DOHH2 (cell line): ENCODE data around the gene RAPGEF1.

ENCODE experiments used
- H3F3A ChIP-seq: fragments of 200-600 bp; sonication (generic), shearing (Covaris generic); 2 replicates; pipeline ENCODE4 v1.6.0; 2016; ENCODE audit warnings: antibody characterized with exemption, mild to moderate bottlenecking; ENCODE audit not compliant: control insufficient read depth, insufficient read depth
- H3K27ac ChIP-seq: fragments of 200-600 bp; sonication (generic); 2 replicates; pipeline ENCODE4 v1.5.1; 2014; ENCODE audit warnings: low read depth, mild to moderate bottlenecking, low read length, moderate library complexity
- H3K27me3 ChIP-seq: fragments of 200-600 bp; sonication (generic); 2 replicates; pipeline ENCODE4 v1.6.1; 2014; ENCODE audit warnings: mild to moderate bottlenecking, low read length, mixed read lengths; ENCODE audit not compliant: control insufficient read depth
- H3K36me3 ChIP-seq: fragments of 200-600 bp; sonication (generic); 2 replicates; pipeline ENCODE4 v1.6.1; 2014; ENCODE audit warnings: mild to moderate bottlenecking, low read length, moderate library complexity, mixed read lengths; ENCODE audit not compliant: control insufficient read depth
- H3K4me1 ChIP-seq: fragments of 200-600 bp; sonication (generic); 2 replicates; pipeline ENCODE4 v1.6.1; 2014; ENCODE audit warnings: mild to moderate bottlenecking, low read length, mixed read lengths; ENCODE audit not compliant: control insufficient read depth
- H3K4me2 ChIP-seq: fragments of 200-600 bp; sonication (generic); 2 replicates; pipeline ENCODE4 v1.6.0; 2014; ENCODE audit warnings: mild to moderate bottlenecking, low read length, moderate library complexity
- H3K4me3 ChIP-seq: fragments of 200-600 bp; sonication (generic); 2 replicates; pipeline ENCODE4 v1.5.1; 2014; ENCODE audit warnings: mild to moderate bottlenecking, low read length, mixed read lengths
- H3K79me2 ChIP-seq: fragments of 200-600 bp; sonication (generic); 2 replicates; pipeline ENCODE4 v1.6.1; 2014; ENCODE audit warnings: mild to moderate bottlenecking, low read length, mixed read lengths; ENCODE audit not compliant: control insufficient read depth
- H3K9me2 ChIP-seq: fragments of 200-600 bp; sonication (generic); replicated peaks from 2 replicates; pipeline ENCODE4 v1.6.1; 2014; ENCODE audit warnings: mild to moderate bottlenecking, low read length, mixed read lengths; ENCODE audit not compliant: control insufficient read depth
- H3K9me3 ChIP-seq: fragments of 200-600 bp; sonication (generic); 2 replicates; pipeline ENCODE4 v1.6.1; 2014; ENCODE audit warnings: antibody characterized with exemption, low read length, mixed read lengths; ENCODE audit not compliant: control insufficient read depth, insufficient read depth
- H4K20me1 ChIP-seq: fragments of 200-600 bp; sonication (generic); 2 replicates; pipeline ENCODE4 v1.6.0; 2014; ENCODE audit warnings: low read depth, mild to moderate bottlenecking, antibody characterized with exemption, low read length, moderate library complexity; ENCODE audit not compliant: control insufficient read depth, insufficient read depth
- CTCF ChIP-seq: fragments of 200-600 bp; sonication (generic); IDR thresholded peaks from one replicate; pipeline ENCODE4 v1.5.1; 2014; ENCODE audit warnings: antibody characterized with exemption, mild to moderate bottlenecking, low read depth, low read length; ENCODE audit not compliant: poor library complexity, severe bottlenecking
- EZH2phosphoT487 ChIP-seq: fragments of 200-600 bp; sonication (generic); IDR thresholded peaks from 2 replicates; pipeline ENCODE4 v1.6.1; 2017; ENCODE audit warnings: borderline replicate concordance, mild to moderate bottlenecking, antibody characterized with exemption, low read length, moderate library complexity, mixed read lengths

The RAPGEF1 gene

DNA sequence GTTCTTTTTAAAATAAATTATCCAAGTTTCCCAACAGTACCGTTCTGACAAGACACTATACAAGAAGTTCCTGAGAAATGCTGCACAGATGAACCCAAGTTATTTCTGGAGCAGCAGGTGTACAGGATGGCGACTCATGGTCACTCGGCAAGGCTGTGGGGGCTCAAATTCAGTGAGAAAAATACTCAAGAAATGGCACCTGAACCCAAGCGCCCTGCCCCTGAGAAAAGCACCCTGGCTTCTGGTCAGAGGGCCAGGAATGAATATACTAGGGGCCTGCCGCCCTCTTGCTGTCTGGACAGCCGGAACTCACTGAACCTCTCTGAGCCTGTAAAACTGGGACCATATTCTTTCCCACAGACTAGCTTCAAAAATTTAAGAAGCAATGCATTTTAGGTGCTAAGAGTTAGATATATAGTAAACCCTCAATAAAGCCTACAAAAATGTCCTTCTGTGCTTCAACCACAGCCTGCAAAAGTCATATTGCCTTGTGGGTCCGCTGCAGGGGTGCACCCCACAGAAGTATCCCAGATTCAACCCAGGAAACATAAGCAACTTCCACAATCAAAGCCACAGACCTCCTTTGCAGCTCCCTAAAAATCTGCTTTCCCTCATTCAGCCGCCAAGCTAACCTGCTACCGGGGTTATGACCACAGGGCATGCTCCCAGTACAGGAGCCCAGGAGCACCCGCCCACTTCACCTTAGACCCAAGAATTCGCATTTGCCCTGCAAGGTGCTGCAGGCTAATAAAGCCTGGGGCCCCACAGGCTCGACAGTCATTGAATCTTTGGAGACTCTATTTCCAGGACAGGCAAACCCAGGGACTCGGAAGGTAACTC is 1.4 kb downstream of the RAPGEF1 start:
- no peaks in the 10 kb centered on the region for H3K9me3 ChIP-seq
- peak overlapping the region; percentile 96 for H3K27ac ChIP-seq
- 0 out of 2 replicates have a peak, but pooled peaks cover 4% of the 10 kb centered on the region for H4K20me1 ChIP-seq
- peaks cover 80% of the 10 kb centered on the region for H3K4me1 ChIP-seq
- peaks cover 59% of the 10 kb centered on the region for H3K79me2 ChIP-seq
- H3K36me3 ChIP-seq: peaks cover 51% of the 10 kb centered on the region
- H3K4me2 ChIP-seq: peak overlapping the region; percentile 77
- H3K4me3 ChIP-seq: peak overlapping the region; percentile 92
- H3K27me3 ChIP-seq: no peaks in the 10 kb centered on the region
- H3K9me2 ChIP-seq: no peaks in the 10 kb centered on the region
- TF ChIP-seq EZH2phosphoT487 (no peak), CTCF (no peak)
- peaks cover 19% of the 10 kb centered on the region for H3F3A ChIP-seq

DNA sequence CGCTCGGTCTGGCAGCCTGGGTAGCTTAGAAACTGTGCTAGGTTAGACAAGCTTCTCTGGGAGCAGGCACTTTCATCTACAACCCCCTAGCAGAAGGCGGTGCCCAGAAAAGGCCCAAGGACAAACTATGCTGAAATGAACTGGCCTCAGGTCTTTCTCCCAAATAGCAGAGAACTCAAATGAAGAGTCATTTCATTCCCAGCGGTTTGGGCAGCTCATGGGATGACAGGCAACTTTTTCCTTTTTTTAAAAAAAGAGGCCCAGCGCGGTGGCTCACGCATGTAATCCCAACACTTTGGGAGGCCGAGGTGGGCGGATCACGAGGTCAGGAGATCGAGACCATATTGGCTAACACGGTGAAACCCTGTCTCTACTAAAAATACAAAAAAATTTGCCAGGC is 2.5 kb downstream of the RAPGEF1 start:
- Histone ChIP-seq H3K36me3 (peaks cover 54% of the 10 kb centered on the region), H3K79me2 (peaks cover 66% of the 10 kb centered on the region), H3K4me3 (peak overlapping the region; percentile 92), H3K9me3 (no peaks in the 10 kb centered on the region), H4K20me1 (0 out of 2 replicates have a peak, but pooled peaks cover 4% of the 10 kb centered on the region), H3K27ac (peak overlapping the region; percentile 96), H3F3A (peaks cover 23% of the 10 kb centered on the region), H3K9me2 (no peaks in the 10 kb centered on the region), H3K4me2 (peak overlapping the region; percentile 77), H3K4me1 (peaks cover 79% of the 10 kb centered on the region), H3K27me3 (no peaks in the 10 kb centered on the region)
- TF ChIP-seq EZH2phosphoT487 (no peak), CTCF (no peak)

DNA sequence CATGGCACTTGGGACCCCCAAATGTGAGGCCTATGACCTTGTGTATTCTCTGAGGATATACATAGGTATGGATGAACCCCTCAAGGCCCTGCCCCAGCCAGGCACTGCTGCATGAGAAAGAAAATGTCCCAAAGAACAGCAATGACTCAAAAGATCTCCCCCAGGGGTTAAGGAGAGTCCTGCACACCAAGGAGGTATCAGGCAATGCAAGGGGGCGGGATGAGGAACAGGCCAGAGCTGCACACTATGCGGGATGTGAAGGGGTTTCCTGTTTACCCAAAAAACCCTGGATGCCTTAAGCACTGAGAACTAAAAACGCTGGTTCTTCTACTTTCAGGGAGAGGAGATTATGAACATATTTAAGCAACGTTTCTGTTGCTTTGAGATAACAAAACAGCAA is 3.4 kb downstream of the RAPGEF1 start:
- Histone ChIP-seq H3F3A (peaks cover 33% of the 10 kb centered on the region), H3K27me3 (no peaks in the 10 kb centered on the region), H4K20me1 (0 out of 2 replicates have a peak, but pooled peaks cover 4% of the 10 kb centered on the region), H3K9me3 (no peaks in the 10 kb centered on the region), H3K27ac (peak overlapping the region; percentile 96), H3K4me3 (peak overlapping the region; percentile 92), H3K79me2 (peaks cover 76% of the 10 kb centered on the region), H3K4me1 (peaks cover 82% of the 10 kb centered on the region), H3K4me2 (peak overlapping the region; percentile 77), H3K9me2 (no peaks in the 10 kb centered on the region), H3K36me3 (peaks cover 59% of the 10 kb centered on the region)
- TF ChIP-seq EZH2phosphoT487 (no peak), CTCF (peak; percentile 9)
